ENCODE data around the gene DLG2. TPM values are rescaled to one million over a fixed set of nuclear protein-coding genes. Genes with fewer than 3 reads are reported as not detected.

DLG2 gene
- polyA plus RNA-seq, 1 donor, result 14.7 TPM

DNA sequence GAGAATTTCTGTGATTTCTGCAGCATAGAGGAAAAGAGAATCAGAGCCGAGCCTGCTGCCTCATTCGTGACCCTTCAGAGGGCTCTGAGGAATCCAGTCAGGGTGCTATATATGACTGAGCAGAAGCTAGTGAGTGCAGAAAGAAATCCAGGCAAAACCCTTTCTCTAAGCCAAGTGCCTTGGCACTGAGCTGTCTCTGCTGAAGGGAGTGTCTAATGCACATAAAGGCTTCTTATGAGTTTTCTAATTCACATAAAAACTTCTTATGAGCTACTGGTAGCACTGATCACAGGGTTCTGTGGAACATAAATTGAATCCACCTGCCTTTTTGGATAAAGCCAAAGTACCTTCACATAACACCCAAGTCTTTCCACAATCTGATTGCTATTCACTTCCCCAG, 1555.3 kb downstream of the DLG2 start:
- no peak for DNase-seq

- DNase-seq, result no peak
Measured at GRCh38 chr11:84069048-84069447, 1558.1 kb downstream of the DLG2 start.

DNA sequence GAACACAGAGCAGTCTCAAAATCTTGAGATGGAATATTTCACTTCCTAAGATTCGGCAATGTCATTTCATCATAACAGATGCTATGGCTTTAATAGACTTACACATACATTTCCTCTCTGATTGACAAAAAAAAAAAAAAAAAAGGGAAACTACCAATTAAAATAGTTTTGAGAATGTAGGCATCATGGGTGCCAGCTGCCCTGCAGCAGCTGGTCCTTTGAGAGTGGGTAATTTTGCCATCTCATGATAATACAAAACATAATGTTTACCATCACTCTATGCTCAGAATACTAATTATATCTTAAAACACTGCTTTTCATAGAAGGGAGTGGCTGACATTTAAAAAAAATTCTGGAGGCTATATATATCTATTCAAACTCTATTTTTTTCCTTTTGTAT, 1565.4 kb downstream of the DLG2 start:
- DNase-seq, result no peak

DNA sequence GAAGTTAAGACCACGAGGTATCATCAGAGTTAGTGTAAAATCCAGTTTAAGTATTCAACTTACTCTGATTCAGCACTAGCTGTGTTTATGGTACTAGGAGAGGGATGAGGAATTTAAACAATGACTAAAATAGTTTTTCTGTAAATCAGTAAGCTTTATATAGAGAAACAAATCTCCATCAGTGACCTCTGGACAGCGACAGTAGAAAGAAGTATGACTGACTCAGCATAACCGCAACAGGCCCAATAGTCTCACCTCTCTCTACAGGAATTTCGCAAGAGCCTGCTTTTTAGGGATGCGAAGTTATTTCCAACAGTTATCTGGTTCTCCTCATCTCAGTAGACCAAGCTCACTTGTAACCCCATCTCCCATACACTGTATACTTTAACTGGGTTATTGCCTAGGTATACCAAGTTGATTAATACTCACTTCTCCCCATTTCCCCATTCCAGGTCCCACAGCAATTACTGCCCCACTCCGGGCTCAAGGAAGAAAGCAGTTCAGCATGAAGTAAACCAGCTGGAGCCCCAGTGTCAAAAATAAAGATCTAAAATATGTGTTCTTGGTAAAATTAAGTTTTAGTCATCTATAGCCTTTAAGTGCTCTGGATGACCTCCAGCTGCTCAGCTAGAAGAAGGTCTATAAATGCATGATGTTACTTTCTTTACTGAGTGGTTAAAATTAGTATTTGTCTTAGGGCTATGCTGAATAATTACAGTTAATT, 1570.3 kb downstream of the DLG2 start:
- DNase-seq, result no peak

- no peak for DNase-seq
Measured at GRCh38 chr11:84045146-84045545, 1582.0 kb downstream of the DLG2 start.

DNA sequence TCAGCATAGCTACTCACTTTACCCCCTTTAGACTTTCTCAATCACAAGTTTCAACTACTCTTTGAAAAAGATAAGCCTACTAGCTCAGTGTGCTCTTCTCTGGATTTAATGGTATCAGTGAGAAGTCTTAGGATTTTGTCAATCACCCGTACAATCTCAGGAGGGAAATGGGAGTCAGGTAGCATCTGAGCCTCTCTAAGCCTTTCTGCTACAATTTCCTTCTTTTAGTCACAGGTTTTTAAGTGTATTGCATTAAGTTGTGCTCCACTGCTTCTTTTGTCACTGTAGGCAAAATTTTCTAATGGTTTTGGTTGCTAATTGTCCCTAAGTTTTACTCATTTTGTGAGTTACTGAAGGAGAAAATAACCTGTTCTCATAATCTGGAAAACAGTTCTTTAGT, 1582.4 kb downstream of the DLG2 start:
- no peak for DNase-seq

- DNase-seq, result no peak
Measured at GRCh38 chr11:84036664-84037194, 1590.4 kb downstream of the DLG2 start.

DNA sequence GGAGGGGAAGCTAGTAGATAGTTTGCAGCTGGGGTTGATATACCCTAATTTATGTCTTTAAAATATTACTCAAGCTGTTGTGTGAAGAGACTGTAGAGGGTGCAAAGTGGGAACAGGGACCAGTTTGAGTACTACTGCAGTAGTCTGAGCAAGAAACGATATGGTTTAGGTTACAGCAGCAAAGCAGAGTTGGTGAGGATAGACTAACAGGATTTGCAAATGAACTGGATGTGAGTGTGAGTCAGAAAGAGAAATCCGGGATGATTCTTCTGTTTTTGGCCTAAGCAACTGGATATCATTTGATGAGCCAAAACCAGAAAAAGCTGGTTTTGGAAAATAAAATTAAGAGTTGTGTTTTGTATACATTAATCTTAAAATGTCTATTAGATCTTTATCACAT, 1591.5 kb downstream of the DLG2 start:
- DNase-seq, result no peak

- DNase-seq, result no peak
Measured at GRCh38 chr11:84034484-84034883, 1592.7 kb downstream of the DLG2 start.

GRCh38 chr11:84024266-84024665, 1602.9 kb downstream of the DLG2 start:
- no peak for DNase-seq

DNA sequence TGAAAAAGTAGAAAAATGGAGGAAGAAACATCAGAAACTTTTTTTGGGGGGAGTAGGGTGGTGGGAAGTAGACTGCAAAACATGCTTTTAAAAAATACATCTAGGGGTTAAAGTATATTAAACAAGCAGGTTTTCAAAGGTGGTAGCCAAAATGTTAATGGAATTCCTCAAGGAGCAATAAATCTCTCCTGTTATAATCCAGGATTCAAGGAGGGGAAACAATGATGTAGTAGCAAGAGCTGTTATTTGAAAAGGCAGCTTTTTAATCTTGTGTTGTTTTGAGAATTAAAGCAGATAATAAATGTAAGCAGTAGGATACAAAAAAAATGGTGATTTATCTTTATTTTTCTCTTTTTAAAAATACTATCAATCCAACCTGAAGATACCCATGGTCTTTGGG, 1604.4 kb downstream of the DLG2 start:
- DNase-seq, result no peak

DNA sequence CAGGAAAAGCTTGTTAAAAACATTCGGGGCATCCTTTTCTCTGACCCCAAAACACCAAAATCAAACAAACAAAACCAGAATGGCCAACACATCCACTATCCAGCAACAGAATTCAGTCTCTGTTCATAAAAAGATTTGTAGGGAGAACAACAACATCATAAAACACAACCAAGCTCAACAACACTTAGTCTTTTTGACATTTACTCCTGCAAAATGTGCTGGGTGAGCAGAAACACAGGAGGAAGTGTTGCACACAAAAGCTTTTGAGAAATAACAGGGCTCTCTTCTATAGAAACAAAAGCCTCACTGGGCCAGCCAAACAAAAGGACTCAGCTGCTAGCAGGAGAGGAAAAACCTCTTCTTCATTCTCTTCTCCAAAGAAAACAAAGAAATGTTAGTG, 1604.9 kb downstream of the DLG2 start:
- DNase-seq, result no peak

DNA sequence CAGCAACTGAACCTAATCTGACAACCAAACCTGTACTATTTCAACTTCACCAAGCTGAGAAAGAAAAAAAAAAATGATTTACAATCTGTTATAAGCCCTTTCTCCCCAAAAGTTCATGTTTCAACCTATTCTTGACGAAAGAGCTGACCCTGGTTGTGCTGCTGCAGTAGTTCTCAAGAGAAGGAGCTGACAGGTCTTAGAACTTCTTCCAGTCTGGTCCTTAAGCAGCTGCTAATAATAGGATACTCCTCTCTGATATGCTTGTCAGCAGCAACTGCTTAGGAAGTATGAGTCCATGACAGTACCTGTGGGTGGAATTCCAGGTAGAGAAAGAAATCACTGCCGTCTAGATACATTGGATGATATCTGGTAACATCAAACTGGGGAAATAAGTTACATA, 1605.9 kb downstream of the DLG2 start:
- DNase-seq, result no peak

- no peak for DNase-seq
Measured at GRCh38 chr11:84019571-84020194, 1607.5 kb downstream of the DLG2 start.

DNA sequence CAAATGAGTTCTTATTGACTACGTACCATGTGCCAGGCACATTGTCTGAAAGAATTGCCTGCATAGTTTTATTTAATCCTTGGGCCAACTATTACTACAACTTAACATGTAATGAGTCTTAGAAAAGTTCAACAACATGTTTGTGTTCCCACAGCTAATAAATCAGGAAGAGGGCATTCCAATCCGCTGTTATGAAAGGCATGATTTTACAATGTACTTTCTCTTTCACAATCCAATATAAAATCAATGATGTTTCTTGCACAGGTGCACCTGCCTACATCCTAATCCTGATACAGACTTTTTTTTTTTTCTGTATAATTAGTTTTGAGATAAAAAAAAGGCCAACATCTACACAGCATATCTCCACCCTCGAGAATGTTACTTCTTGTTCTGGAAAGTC, 1612.6 kb downstream of the DLG2 start:
- DNase-seq, result no peak

DNA sequence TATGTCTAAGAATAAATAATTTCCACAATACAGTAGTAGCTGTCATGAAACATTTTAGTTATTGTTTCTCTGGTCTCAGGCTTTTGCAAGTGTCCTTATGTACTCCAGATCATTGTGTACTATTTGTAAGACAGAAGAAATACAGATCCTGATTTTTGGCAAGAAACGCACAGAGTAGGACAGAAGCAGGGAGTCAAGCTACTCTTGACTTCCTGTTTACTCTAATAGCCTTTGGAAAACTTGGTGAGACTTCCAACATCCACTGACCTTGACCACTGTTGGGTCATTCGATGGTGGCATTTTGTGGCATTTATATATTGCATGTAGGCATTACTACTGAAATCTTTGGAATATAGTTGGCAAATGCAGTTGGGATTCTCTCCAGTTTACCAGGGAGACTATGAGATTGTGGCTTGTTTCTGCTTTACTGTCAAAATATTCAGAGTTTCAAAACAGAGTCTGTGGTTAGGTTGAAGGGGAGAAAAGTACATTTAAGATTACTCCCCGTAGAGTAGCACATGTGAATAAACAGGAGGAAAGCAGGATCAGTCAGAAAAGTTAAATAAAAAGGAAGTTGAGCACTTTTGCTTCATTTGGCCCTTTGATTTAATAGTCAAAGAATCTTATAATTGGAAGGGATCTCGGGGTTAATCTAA, 1614.8 kb downstream of the DLG2 start:
- no peak for DNase-seq

DNA sequence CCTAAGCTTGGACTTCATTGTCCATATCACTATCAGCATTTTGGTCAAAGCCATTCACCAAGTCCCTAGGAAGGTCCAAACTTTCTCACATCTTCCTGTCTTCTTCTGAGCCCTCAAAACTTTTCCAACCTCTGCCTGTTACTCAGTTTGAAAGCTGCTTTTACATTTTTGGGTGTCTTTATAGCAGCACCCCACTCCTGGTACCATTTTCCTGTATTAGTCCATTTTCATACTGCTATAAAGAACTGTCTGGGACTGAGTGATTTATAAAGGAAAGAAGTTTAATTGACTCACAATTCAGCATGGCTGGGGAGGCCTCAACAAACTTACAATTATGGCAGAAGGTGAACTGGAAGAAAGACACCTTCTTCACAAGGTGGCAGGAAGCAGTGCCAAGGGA, 1624.0 kb downstream of the DLG2 start:
- DNase-seq, result no peak

DNA sequence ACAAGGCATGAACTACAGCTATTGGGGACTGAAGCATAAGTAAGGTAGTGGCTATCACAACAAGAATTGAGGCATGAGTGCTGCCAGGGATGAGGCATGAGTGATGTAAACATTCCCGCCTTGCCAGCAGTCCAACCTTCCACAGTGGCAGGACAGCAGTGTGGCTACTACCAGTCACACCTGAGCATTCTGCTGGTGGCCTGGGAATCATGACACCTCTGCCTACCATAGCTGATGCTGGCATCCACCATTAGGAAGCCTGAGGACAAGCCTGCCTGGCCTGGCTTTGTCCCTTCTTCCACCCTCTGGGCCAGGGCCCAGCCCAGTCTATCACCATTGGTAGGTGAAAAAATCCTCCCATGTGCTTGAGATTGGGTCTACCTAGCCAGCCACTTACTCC, 1628.2 kb downstream of the DLG2 start:
- no peak for DNase-seq

DNA sequence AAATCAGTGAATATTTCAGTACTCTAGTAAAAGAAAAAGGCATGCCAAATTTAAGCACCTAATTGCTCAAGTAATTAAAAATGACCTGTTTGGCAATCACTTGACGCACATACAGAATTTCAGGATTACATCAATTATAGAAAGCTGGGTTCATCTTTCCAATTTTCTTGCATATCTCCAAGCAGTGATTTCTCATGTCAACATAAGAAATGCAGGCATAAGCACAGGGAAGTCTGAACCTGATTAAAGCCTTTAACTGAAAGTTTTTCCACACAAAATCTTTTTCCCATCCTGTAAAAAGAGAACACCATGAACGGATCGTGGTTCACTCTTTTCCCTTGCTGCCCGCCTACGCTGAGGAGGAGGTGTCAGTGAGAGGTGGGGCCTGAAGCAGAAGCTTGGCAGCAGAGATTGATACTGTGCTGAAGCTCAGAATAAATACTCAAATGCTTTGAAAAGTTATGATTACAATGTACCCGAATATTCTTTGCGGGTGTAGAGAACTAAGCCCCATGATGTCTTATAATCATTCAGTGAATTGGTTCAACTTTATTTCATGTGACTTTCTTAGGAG, 1636.9 kb downstream of the DLG2 start:
- DNase-seq, result peak; percentile 8

- DNase-seq, result no peak
Measured at GRCh38 chr11:83982825-83983224, 1644.3 kb downstream of the DLG2 start.

- no peak for DNase-seq
Measured at GRCh38 chr11:83979593-83979992, 1647.6 kb downstream of the DLG2 start.

DNA sequence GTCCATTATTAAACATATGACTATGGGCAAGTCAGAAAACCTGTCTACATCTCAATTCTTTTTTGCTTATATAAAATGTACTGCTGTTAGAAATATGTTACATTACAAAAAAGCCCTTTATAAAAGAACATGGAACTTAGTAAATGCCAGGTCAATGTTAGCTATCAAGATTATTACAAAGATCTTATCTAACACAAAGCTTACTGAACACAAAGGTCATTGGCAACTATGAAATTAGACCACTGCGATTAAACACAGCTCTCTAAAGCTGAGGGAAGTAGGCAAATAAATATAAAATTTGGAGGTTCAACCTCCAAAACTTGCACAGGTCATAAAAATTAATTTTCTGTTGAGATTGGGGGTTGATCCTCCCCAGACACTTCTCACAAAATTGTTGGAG, 1648.2 kb downstream of the DLG2 start:
- no peak for DNase-seq

- no peak for DNase-seq
Measured at GRCh38 chr11:83976086-83976485, 1651.1 kb downstream of the DLG2 start.

GRCh38 chr11:83972536-83972935, 1654.6 kb downstream of the DLG2 start:
- DNase-seq, result no peak
